HUES6 (cell line): ENCODE data around the gene CAMSAP3.
A peak's percentile ranks its signal among the peaks of the same experiment; 100 is the strongest.

Source experiments
- H3K27ac ChIP-seq: 2 replicates; pipeline ENCODE4 v1.7.0; 2013; ENCODE audit warnings: low read depth, mild to moderate bottlenecking, low read length, inconsistent platforms
- H3K27me3 ChIP-seq: 2 replicates; pipeline ENCODE4 v1.6.1; 2013; ENCODE audit warnings: low read length; ENCODE audit not compliant: control insufficient read depth, insufficient read depth
- H3K36me3 ChIP-seq: 2 replicates; pipeline ENCODE4 v1.6.1; 2013; ENCODE audit warnings: low read length; ENCODE audit not compliant: control insufficient read depth, insufficient read depth
- H3K4me1 ChIP-seq: 2 replicates; pipeline ENCODE4 v1.6.1; 2013; ENCODE audit warnings: low read length; ENCODE audit not compliant: control insufficient read depth, insufficient read depth
- H3K4me3 ChIP-seq: 2 replicates; pipeline ENCODE4 v1.5.1; 2013; ENCODE audit warnings: low read depth, low read length
- H3K9ac ChIP-seq: one replicate; pipeline ENCODE4 v1.6.1; 2013; ENCODE audit warnings: mild to moderate bottlenecking, low read length
- H3K9me3 ChIP-seq: 2 replicates; pipeline ENCODE4 v1.6.1; 2013; ENCODE audit warnings: low read depth, low read length; ENCODE audit not compliant: control insufficient read depth, insufficient read depth

Gene CAMSAP3

DNA sequence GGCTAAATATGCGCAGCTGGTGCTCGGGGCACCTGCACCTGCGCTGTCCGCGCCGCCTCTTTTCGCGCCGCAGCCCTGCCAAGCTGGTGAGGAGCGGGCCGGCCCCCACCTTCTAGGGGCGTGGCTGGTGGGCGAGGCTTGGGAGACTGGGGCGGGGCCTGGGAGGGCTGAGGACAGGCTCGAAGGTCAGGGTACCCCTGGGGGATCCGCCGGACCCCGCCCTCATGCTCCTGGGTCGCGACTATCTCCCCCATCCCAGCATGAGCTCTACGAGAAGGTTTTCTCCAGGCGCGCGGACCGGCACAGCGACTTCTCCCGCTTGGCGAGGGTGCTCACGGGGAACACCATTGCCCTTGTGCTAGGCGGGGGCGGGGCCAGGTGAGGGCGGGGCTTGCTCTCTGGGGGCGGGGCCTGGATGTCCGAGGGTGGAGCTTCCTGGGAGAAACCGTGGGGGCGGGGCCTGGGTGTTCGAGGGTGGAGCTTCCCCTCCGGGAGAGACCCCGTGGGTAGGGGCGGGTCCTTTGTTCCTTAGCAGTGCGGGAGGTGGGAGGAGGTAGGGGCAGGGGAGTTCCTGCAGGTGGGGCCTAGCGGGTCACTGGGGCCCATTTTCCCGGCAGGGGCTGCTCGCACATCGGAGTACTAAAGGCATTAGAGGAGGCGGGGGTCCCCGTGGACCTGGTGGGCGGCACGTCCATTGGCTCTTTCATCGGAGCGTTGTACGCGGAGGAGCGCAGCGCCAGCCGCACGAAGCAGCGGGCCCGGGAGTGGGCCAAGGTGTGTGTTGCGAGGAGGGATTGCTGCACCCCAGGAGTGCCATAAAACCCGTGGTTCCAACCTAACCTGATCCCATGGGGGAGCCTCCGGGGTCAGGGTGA, 40.4 kb upstream of the CAMSAP3 start:
- H3K27ac ChIP-seq, result no peak overlapping the region
- H3K4me3 ChIP-seq, result peak overlapping the region; percentile 82
- 0 out of 2 replicates have a peak, but pooled peaks cover 1% of the 10 kb centered on the region for H3K9me3 ChIP-seq
- no peak overlapping the region for H3K9ac ChIP-seq
- H3K27me3 ChIP-seq, result no peaks in the 10 kb centered on the region
- H3K4me1 ChIP-seq, result peaks cover 10% of the 10 kb centered on the region
- peaks cover 35% of the 10 kb centered on the region for H3K36me3 ChIP-seq

DNA sequence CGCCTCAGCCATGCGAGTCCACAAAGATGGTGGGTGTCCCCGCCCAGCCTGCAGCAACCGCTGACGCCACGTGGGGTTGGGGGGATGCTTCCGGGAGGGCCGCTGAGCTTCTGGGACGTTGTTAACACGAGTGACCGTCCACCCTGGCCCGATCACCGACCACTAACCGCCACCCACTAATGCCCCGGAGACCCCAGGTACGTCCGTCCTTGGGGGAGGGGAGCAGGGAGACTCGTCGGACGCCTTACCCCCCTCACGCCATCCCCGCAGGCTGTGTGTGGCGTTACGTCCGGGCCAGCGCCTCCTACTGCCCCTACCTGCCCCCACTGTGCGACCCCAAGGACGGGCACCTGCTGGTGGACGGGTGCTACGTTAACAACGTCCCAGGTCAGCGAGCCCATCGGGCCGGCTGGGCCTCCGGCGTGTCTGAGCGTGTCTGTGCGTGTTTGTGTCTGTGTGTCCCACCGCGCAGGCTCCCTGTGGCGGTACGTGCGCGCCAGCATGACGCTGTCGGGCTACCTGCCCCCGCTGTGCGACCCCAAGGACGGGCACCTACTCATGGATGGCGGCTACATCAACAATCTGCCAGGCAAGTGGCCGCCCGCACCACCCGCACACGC, 38.9 kb upstream of the CAMSAP3 start:
- H3K27ac ChIP-seq, result no peak overlapping the region

DNA sequence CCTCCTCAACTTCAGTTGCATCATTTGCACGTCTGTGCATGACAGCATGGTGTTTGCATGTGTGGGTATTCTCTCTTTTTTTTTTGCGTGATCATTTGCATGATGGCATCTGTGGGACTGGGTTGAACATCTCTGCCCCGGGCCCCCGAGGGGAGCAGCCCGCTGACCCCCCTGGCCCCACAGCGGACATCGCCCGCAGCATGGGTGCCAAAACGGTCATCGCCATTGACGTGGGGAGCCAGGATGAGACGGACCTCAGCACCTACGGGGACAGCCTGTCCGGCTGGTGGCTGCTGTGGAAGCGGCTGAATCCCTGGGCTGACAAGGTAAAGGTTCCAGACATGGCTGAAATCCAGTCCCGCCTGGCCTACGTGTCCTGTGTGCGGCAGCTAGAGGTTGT, 37.0 kb upstream of the CAMSAP3 start:
- Histone ChIP-seq H3K27me3 (no peaks in the 10 kb centered on the region), H3K9ac (no peak overlapping the region), H3K9me3 (0 out of 2 replicates have a peak, but pooled peaks cover 3% of the 10 kb centered on the region), H3K4me3 (no peak overlapping the region), H3K27ac (no peak overlapping the region), H3K36me3 (peaks cover 39% of the 10 kb centered on the region), H3K4me1 (peaks cover 6% of the 10 kb centered on the region)

More for the DNA sequence above, 38.9 kb upstream of the CAMSAP3 start:
- no peak overlapping the region for H3K9ac ChIP-seq
- 0 out of 2 replicates have a peak, but pooled peaks cover 3% of the 10 kb centered on the region for H3K9me3 ChIP-seq
- peaks cover 6% of the 10 kb centered on the region for H3K4me1 ChIP-seq
- H3K27me3 ChIP-seq, result no peaks in the 10 kb centered on the region
- H3K36me3 ChIP-seq, result peaks cover 39% of the 10 kb centered on the region
- H3K4me3 ChIP-seq, result no peak overlapping the region

DNA sequence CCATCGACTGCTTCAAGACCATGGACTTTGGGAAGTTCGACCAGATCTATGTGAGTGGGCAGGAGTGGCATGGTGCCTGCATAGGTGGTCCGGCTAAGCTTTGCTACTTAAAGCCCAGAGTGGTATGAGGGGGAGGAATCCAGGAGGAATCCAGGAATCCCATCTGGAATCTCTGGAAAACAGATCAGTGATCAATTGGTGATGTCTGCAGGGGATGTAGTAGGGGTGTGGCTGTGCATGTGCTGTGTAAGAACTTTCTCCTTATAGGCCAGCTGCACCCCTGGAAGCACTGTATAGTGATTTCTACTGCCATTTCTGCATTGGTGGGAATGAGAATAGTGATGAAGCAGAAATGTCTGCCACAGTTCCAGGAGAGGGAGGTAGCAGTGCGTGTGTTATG, 36.6 kb upstream of the CAMSAP3 start:
- Histone ChIP-seq H3K9me3 (0 out of 2 replicates have a peak, but pooled peaks cover 3% of the 10 kb centered on the region), H3K4me1 (peaks cover 6% of the 10 kb centered on the region), H3K36me3 (peaks cover 39% of the 10 kb centered on the region), H3K27ac (no peak overlapping the region), H3K4me3 (no peak overlapping the region), H3K27me3 (no peaks in the 10 kb centered on the region), H3K9ac (no peak overlapping the region)

DNA sequence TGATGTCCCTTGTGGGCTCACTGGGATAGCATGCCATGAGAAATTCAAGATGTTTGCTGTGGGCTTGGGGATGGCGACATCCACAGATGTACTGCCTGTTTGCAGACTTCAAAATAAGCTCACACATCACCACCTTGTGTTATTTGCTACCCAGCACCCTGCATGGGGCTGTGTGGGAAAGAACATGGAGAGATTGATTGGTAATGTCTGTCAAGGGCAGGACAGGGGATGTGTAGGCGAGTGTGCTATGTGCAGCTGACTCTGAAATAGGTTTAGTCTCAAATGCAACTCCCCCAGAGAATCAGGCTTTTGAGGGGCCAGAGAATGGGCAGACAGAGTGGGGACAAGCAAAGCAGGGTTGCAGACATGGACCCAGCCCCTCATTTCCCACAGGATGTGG, 35.4 kb upstream of the CAMSAP3 start:
- Histone ChIP-seq H3K36me3 (peaks cover 39% of the 10 kb centered on the region), H3K9me3 (0 out of 2 replicates have a peak, but pooled peaks cover 3% of the 10 kb centered on the region), H3K4me3 (no peak overlapping the region), H3K9ac (no peak overlapping the region), H3K4me1 (no peaks in the 10 kb centered on the region), H3K27ac (no peak overlapping the region), H3K27me3 (no peaks in the 10 kb centered on the region)

DNA sequence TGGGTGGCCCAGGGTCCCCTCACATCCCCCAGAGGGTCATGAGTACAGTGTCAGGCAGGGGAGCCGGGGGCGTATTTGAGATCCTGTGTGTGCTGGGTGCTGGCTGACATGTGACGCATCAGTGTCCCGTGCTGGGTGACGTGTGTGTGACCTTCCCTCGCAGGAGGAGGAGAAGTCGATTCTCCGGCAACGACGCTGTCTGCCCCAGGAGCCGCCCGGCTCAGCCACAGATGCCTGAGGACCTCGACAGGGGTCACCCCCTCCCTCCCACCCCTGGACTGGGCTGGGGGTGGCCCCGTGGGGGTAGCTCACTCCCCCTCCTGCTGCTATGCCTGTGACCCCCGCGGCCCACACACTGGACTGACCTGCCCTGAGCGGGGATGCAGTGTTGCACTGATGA, 34.3 kb upstream of the CAMSAP3 start:
- H3K9ac ChIP-seq, result no peak overlapping the region
- H3K27ac ChIP-seq, result no peak overlapping the region
- no peaks in the 10 kb centered on the region for H3K4me1 ChIP-seq
- H3K27me3 ChIP-seq, result no peaks in the 10 kb centered on the region
- peaks cover 37% of the 10 kb centered on the region for H3K36me3 ChIP-seq
- H3K4me3 ChIP-seq, result no peak overlapping the region
- 0 out of 2 replicates have a peak, but pooled peaks cover 3% of the 10 kb centered on the region for H3K9me3 ChIP-seq

DNA sequence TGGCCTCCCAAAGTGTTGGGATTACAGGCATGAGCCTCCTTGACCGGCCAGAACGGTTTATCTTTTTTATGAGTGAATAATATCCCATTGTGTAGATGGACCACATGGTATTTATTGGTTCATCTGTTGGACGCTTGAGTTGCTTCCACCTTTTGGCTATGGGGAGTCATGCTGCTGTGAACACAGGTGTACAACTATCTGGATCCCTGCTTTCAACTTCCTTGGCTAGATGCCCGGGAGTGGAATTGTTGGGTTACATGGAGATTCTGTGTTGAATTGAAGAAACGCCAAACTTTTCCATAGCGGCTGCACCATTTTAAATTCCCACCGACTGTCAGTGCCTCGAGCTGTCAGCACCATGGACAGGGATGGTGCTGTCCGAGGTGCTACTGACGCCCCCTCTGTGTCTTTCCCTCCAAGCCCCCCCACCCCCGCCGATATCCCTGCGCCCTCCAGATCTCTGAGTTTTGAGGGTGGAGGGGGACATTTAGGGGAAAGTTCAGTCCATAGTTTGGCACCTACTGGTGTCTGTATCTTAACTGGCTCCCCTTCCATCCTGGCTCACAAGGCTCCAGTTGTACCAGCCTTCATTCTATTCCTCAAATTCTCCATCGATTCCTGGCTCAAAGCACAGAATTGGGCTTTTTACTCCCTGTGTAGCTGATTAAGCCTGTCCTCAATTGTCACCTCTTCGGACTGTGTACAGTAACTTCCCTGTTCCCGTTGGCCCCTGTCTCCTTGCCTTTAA, 32.8 kb upstream of the CAMSAP3 start:
- H3K9ac ChIP-seq, result no peak overlapping the region

DNA sequence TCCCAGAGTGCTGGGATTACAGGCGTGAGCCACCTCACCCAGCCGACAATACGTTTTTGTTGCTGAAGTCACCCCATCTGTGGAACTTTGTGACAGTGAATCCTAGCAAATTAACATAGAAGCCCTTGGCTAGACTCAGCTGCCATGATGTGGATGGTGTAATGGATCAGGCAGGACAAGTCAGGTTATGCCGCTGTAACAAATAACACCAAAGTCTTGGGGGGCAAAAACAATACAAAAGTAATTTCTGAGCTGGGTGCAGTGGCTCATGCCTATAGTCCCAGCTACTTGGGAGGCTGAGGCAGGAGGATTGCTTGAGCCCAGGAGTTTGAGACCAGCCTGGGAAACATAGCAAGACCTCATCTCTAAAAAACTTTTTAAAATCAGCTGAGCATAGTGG, 30.8 kb upstream of the CAMSAP3 start:
- Histone ChIP-seq H3K27me3 (no peaks in the 10 kb centered on the region), H3K36me3 (peaks cover 9% of the 10 kb centered on the region), H3K4me3 (no peak overlapping the region)

More for the DNA sequence above, 32.8 kb upstream of the CAMSAP3 start:
- H3K4me3 ChIP-seq, result no peak overlapping the region
- H3K27me3 ChIP-seq, result no peaks in the 10 kb centered on the region
- 0 out of 2 replicates have a peak, but pooled peaks cover 3% of the 10 kb centered on the region for H3K9me3 ChIP-seq
- no peaks in the 10 kb centered on the region for H3K4me1 ChIP-seq
- no peak overlapping the region for H3K27ac ChIP-seq
- peaks cover 23% of the 10 kb centered on the region for H3K36me3 ChIP-seq

DNA sequence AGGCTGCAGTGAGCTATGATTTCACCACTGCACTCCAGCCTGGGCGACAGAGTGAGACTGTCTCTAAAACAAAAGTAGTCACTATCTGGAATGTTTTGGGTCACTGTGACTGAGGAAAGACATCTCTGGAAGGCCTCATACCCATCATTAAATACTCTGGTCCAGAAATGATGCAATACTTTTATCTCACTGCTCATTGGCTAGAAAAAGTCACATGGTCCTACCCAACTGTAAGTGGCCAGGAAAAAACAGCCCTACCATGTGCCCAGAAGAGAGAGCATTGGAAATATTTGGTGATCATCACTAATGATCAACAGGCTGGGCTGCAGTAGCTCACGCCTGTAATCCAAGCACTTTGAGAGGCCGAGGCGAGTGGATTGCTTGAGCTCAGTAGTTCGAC, 30.3 kb upstream of the CAMSAP3 start:
- H3K9me3 ChIP-seq, result 0 out of 2 replicates have a peak, but pooled peaks cover under 1% of the 10 kb centered on the region
- H3K27ac ChIP-seq, result no peak overlapping the region
- H3K9ac ChIP-seq, result no peak overlapping the region
- H3K4me1 ChIP-seq, result no peaks in the 10 kb centered on the region
- no peaks in the 10 kb centered on the region for H3K27me3 ChIP-seq
- H3K36me3 ChIP-seq, result peaks cover 6% of the 10 kb centered on the region
- no peak overlapping the region for H3K4me3 ChIP-seq

More for the DNA sequence above, 30.8 kb upstream of the CAMSAP3 start:
- Histone ChIP-seq H3K9ac (no peak overlapping the region), H3K27ac (no peak overlapping the region), H3K9me3 (0 out of 2 replicates have a peak, but pooled peaks cover 3% of the 10 kb centered on the region), H3K4me1 (no peaks in the 10 kb centered on the region)

DNA sequence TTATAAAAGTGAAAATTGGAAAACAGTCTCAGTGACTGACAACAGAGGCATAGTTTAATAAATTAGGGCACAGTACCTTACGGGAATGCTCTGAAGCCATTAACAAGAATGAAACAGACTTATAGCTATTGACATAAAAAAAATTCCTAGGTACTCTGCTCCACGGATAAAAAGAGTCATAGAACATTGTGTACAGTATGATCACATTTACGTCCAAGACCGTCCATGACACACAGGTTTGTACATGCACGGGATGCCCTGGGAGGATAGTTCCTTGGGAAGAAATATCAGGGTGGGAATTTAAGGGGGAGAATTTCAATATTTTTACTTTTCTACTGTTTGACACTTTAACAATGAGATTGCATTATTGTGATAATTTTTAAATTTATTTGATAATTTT, 24.9 kb upstream of the CAMSAP3 start:
- H3K36me3 ChIP-seq, result no peaks in the 10 kb centered on the region
- H3K4me1 ChIP-seq, result no peaks in the 10 kb centered on the region
- no peaks in the 10 kb centered on the region for H3K27me3 ChIP-seq
- no peak overlapping the region for H3K4me3 ChIP-seq
- no peak overlapping the region for H3K9ac ChIP-seq
- H3K9me3 ChIP-seq, result no peaks in the 10 kb centered on the region
- no peak overlapping the region for H3K27ac ChIP-seq
